ENCODE results near the gene UBE4B. TPM values are rescaled to one million over a fixed set of nuclear protein-coding genes. Genes with fewer than 3 reads are reported as not detected.
"Not testable (repeated sequence)": the region's sequence is repeated elsewhere in the genome, so short reads cannot be mapped to it uniquely, and the experiment has no call there.

UBE4B gene
- total RNA-seq, 1 donor from 2014 or later = 66.4 TPM

DNA sequence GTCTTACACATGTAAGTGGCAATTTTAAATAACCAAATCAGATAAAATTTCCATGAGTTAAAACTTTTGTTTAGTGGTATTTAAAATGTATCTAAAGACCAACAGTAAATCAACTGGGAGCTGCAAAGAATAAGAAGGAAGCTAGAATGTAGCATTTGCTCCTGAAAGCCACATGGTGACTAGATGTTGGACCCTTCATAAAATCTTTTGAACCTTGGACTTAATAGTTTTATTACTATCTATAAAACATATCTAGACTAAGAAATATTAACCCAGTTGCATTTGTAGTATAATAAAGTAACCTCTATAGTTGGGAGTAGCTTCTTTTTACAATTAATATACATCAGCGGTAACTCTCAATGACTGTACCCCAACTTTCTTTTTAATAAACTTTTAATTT, 72.1 kb downstream of the UBE4B start:
- intact Hi-C loops (cut with DNase I) = loop anchor here (5.0 kb wide), 1 partner anchor 38 kb away; no protein-coding TSS in a partner anchor
- ATAC-seq (no peak), DNase-seq (ENCODE audit: missing footprints) (no peak)

- DNase-seq (ENCODE audit: missing footprints) = no peak
Observed at GRCh38 chr1:10105484-10105883, 72.7 kb downstream of the UBE4B start.

DNA sequence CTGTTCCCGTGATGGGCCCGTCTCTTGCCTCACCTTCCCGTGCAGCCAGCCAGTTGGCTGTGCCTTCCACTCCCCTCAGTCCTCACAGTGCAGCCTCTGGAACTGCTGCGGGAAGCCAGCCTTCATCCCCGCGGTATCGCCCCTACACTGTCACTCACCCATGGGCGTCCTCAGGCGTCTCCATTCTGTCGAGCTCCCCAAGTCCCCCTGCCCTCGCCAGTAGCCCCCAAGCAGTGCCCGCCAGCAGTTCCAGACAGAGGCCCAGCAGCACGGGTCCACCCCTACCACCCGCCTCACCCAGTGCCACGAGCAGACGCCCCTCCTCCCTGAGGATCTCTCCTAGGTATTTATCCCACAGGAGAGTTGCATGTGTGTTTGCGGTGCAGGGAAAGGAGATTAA, 73.5 kb downstream of the UBE4B start:
- intact Hi-C loops (cut with DNase I) = loop anchor here (5.0 kb wide), 1 partner anchor 39 kb away; no protein-coding TSS in a partner anchor
- no peak for ATAC-seq
- DNase-seq (ENCODE audit: missing footprints) = no peak

More at GRCh38 chr1:10105484-10105883, 72.7 kb downstream of the UBE4B start:
- intact Hi-C loops (cut with DNase I) = loop anchor here (5.0 kb wide), 1 partner anchor 38 kb away; no protein-coding TSS in a partner anchor
- peak; percentile 50 for ATAC-seq

DNA sequence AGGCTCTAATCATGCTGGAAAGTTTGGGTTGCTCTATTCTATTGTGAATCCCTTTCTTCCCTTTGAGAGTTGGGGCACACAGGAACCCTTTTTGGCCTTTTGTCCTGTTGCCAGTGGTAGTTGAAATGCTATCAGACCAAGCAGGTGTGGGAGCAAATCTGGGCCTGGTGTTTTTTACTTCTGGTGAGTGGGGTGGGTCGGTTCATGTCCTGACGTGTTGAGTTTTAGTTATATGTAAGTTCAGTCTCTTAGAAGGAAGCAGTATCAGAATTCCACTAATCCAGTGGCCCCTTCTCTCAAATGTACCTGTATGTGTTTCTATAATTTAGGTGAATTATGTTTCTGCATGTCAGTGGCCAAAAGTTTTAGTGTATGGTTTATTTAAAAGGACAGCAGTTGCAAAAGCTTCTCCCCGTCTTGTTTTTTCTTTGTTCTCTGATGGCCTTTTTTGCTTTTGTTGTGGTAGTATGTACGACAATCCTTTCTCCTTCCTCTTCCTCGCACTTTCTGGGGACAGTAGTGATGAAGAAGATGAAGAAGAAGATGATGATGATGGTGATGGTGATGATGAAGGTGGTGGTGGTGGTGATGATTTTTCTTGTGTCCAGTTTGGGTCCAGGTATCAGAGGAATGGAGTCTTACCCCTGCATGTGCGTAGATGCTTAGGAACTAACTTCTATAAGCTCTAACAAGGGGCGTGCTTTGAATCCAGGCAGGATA, 74.2 kb downstream of the UBE4B start:
- ATAC-seq (no peak), DNase-seq (ENCODE audit: missing footprints) (no peak)
- intact Hi-C loops (cut with DNase I) = loop anchor here (5.0 kb wide), 1 partner anchor 40 kb away; no protein-coding TSS in a partner anchor

GRCh38 chr1:10107476-10107847, 74.7 kb downstream of the UBE4B start:
- DNase-seq (ENCODE audit: missing footprints) = peak; percentile 79
- intact Hi-C loops (cut with DNase I) = loop anchor here (5.0 kb wide), 1 partner anchor 40 kb away; no protein-coding TSS in a partner anchor
- not testable (repeated sequence) for ATAC-seq

DNA sequence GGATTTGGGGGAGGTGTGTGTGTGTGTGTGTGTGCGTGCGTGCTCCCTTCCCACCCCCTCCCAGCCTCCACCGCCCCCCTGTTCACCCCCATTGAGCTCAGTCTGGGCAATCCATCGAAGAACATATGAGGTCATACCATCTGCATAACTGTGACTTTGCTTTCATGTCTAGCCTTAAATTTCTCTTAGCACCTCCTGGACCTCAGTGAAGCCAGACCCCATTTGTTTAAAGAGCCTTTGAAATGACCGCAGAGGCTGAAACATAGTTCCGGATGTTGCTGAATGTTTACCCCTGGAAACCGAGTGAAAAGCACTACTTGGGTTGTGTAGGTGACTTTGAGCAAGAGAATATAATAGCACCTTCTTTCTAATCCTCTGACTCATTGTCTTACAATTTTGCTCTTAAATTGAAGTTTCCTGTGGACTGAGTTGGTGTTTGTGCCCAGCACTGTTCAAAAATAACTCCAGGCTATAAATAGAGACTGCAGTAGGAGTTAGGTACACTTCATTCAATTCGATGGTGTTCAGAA, 75.4 kb downstream of the UBE4B start:
- ATAC-seq = peak; percentile 61
- intact Hi-C loops (cut with DNase I) = loop anchor here (2.0 to 5.0 kb wide), 2 partner anchors 41 to 75 kb away; partner anchors contain the start of gene UBE4B
- DNase-seq (ENCODE audit: missing footprints) = no peak

- DNase-seq (ENCODE audit: missing footprints) (no peak), ATAC-seq (peak; percentile 80)
- intact Hi-C loops (cut with DNase I) = loop anchor here (2.0 to 5.0 kb wide), 2 partner anchors 42 to 76 kb away; partner anchors contain the start of gene UBE4B
Observed at GRCh38 chr1:10108948-10109708, 76.4 kb downstream of the UBE4B start.

- intact Hi-C loops (cut with DNase I) = no loop called here
- no peak for ATAC-seq
- no peak for DNase-seq (ENCODE audit: missing footprints)
Observed at GRCh38 chr1:10113501-10113900, 80.7 kb downstream of the UBE4B start.

DNA sequence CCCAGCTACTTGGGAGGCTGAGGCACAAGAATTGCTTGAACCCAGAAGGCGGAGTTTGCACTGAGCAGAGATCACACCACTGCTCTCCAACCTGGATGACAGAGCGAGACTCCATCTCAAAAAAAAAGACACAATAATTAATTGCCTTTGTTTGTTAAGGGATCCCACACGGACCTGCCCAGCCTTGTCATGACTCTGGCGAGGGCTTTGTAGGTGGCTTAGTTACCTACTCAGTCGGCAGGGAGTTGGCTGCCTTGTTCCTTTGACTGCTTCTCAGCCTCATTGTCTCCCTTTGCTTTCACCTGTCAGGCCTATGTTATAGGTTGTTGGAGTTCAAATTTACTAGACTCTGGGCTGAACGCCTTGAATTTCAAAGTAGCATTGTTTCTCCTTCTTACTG, 82.0 kb downstream of the UBE4B start:
- ATAC-seq = no peak
- intact Hi-C loops (cut with DNase I) = no loop called here
- DNase-seq (ENCODE audit: missing footprints) = no peak

DNA sequence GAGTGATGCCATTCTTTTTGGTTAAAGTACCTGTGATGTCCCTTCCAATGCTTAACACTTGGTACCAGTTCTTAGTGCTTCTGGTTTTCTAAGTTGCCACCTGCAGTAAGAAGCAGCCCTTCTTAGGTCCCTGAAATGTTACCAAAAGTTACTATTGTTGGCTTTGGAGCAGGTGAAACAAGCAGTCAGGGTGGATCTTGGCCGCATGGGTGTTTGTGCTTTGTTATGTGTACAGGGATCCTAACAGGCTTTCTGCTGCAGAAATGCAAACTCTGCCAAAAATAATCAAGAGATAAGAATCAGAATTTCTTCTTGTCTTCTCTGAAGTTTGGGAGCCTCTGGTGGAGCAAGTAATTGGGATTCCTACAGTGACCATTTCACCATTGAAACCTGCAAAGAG, 84.4 kb downstream of the UBE4B start:
- intact Hi-C loops (cut with DNase I) = no loop called here
- ATAC-seq (no peak), DNase-seq (ENCODE audit: missing footprints) (no peak)

GRCh38 chr1:10117865-10118264, 85.1 kb downstream of the UBE4B start:
- intact Hi-C loops (cut with DNase I) = no loop called here
- no peak for ATAC-seq
- DNase-seq (ENCODE audit: missing footprints) = no peak

- DNase-seq (ENCODE audit: missing footprints) = no peak
- intact Hi-C loops (cut with DNase I) = no loop called here
- ATAC-seq = no peak
Observed at GRCh38 chr1:10121688-10122087, 88.9 kb downstream of the UBE4B start.

- intact Hi-C loops (cut with DNase I) = no loop called here
- ATAC-seq (no peak), DNase-seq (ENCODE audit: missing footprints) (no peak)
Observed at GRCh38 chr1:10122926-10123325, 90.2 kb downstream of the UBE4B start.

DNA sequence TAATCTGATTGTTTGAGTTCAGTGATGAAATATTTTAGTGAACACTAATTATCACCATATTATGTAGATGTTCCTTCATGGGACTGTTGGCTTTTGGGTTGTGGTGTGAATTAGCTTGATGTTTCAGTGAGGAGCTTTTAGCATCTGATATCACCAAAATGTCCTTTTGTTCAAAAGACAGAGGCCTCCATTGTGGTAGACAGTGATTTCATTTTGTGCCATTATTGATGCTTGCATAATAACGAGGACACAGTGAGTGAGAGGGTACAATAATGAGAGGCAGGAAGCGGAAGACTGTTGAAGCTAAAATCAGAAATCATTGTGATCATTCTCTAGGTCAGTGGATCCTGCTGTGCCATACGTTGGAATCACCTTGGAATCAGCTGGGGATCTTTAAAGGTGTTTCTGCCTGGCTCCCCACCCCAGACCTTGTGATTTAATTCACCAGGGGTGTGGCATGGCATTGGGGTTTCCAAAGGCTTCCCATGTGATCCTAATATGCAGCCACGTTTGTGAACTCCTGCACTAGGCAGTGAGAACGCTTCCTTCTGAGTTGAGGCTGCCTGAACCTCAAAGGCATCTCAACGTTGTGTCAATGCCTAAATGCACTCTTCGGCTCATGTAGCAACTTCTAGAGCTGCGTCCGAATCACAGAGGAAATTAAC, 95.5 kb downstream of the UBE4B start:
- ATAC-seq = no peak
- intact Hi-C loops (cut with DNase I) = no loop called here

GRCh38 chr1:10132316-10132715, 99.6 kb downstream of the UBE4B start:
- intact Hi-C loops (cut with DNase I) = no loop called here
- ATAC-seq (no peak), DNase-seq (ENCODE audit: missing footprints) (no peak)

More for the DNA sequence above, 95.5 kb downstream of the UBE4B start:
- DNase-seq (ENCODE audit: missing footprints) = no peak

- DNase-seq (ENCODE audit: missing footprints) (no peak), ATAC-seq (no peak)
- intact Hi-C loops (cut with DNase I) = no loop called here
Observed at GRCh38 chr1:10132852-10133251, 100.1 kb downstream of the UBE4B start.

DNA sequence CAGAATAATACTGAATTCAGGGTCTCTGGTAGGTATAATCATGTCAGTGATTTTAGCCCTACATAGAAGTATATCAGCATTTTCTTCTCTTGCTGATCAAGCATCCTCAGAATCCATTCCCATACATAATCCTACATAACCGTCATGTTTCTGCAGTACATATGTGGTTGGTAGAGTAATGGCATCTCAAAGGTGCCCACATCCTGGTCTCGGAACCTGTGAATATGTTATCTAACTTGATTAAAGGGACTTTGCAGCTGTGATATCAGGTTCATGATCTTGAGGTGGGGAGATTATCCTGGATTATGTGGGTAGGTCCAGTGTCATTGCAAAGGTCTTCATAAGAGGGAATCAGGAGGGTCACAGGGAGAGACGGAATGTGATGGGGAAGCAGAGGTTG, 108.2 kb downstream of the UBE4B start:
- intact Hi-C loops (cut with DNase I) = no loop called here
- ATAC-seq (no peak), DNase-seq (ENCODE audit: missing footprints) (no peak)

DNA sequence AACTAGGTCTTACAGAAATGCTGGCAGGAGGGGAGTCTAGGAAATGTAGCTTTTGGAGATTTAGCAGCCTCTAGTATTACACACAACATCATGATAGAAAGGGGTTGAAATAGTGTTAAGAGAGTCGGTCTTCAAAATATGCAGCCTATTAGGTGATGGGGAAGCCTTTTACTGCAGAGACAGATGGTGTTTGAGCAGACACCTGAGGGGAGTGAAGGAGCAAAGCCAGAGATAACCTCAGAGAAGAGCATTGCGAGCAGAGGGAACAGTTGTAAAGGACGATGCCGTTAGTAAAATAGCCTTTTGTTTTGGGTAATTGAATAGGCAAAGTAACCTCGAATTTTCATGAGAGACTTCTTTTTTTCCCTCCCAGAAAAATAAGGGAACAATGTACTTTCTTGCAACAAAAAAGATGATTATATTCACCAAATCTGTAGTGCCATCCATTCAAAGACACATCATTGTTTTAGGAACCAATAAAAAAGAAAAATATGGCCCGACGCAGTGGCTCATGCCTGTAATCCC, 111.3 kb downstream of the UBE4B start:
- intact Hi-C loops (cut with DNase I) = no loop called here
- no peak for DNase-seq (ENCODE audit: missing footprints)
- no peak for ATAC-seq

DNA sequence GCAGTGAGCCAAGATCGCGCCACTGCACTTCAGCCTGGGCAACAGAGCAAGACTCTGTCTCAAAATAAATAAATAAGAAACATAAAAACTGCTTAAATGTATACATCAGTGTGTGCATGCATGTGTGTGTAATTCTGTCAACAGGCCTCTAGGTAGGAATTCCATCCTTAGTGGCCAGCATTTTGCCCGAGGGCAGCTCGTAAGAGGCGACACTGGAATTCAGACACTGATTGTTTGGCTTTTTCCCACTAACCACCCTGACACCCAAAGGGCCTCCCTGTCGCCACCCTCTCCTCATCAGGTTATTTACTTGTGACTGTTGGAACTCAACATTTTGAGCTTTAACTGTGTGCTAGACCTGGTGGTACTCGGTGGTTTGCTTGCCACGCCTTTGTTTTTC, 113.6 kb downstream of the UBE4B start:
- intact Hi-C loops (cut with DNase I) = no loop called here
- no peak for ATAC-seq

More for the DNA sequence above, 113.6 kb downstream of the UBE4B start:
- no peak for DNase-seq (ENCODE audit: missing footprints)

All from Right ventricle myocardium inferior (tissue), 1 donor.